ENCODE data around the gene PDPN. TPM values are rescaled to one million over a fixed set of nuclear protein-coding genes. Genes with fewer than 3 reads are reported as not detected.

Gene PDPN
- total and polyA plus RNA-seq, 2 of the 4 experiments (the other 2 are of a cell fraction) = 0.31 TPM; not detected in 1

DNA sequence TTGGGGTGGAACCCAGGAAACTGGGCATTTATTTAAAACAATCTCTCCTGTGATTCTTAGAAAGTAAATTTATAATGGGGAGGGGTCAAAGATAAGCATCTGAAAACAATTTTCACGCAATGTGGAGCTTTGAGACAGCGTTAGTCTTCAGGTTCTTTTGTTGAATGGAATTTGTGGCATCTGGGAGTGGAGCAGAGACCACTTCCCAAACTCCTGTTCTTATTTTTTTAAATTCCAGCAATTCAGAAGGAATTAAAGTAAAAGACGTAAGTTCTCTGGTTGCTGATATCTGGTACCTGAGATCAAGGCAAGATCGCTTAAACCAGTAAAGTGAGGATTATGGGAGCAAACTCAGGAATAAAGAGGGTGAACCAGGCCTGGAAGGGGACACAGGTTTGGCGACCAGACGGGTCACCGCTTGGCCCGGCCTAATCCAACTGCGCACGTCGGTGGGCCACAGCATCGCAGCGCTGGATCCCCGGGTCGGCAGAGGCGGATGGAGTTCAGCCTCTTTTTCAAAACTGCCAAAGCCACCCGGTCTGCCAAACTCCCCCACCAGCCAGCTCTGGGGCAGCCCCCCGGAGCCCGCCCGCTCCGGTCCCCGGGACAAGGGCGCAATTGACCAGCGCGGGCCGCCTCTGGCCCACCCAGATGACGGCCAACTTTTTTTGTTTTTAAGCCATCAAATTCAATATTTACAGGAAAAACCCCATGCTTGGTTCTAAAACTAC, 754 bp upstream of the PDPN start:
- in situ Hi-C loops (cut with MboI; ENCODE audit: low sequenced_read_pairs) (no loop called here), intact Hi-C loops (cut with micrococcal nuclease) (no loop called here), dilution Hi-C loops (cut with HindIII; ENCODE audit: low sequenced_read_pairs, unreplicated experiment) (no loop called here)
- no peak for ATAC-seq (ENCODE audit: low read depth)
- Histone ChIP-seq H3K56ac (ENCODE audit: extremely low read depth, insufficient read depth, low read length) (no peak overlapping the region), H3K79me1 (ENCODE audit: low read depth in 1 of 2, low read length in 2 of 2) (no peaks in the 10 kb centered on the region), H4K91ac (ENCODE audit: insufficient read depth, low read depth, low read length) (no peak overlapping the region), H3K36me3 (ENCODE audit: control insufficient read depth, insufficient read depth, low read length) (no peaks in the 10 kb centered on the region), H3K9me1 (ENCODE audit: insufficient read depth, low read length) (no peaks in the 10 kb centered on the region), H3K9me3 (ENCODE audit: control insufficient read depth, insufficient read depth, low read length) (peaks cover 29% of the 10 kb centered on the region), H2BK120ac (ENCODE audit: low read depth, low read length) (no peak overlapping the region), H4K20me1 (ENCODE audit: insufficient read depth, low read length) (no peaks in the 10 kb centered on the region), H3K27me3 (ENCODE audit: control insufficient read depth, insufficient read depth, low read length) (no peaks in the 10 kb centered on the region), H3K4me2 (ENCODE audit: low read depth, low read length) (no peak overlapping the region), H4K5ac (ENCODE audit: low read depth, low read length) (no peak overlapping the region), H2BK20ac (ENCODE audit: low read depth, low read length) (no peak overlapping the region), H4K8ac (ENCODE audit: low read depth in 2 of 2, low read length in 2 of 2) (no peak overlapping the region), H3K23ac (ENCODE audit: low read depth, low read length) (no peak overlapping the region), H2BK5ac (ENCODE audit: low read depth, low read length, poor library complexity, severe bottlenecking) (no peak overlapping the region), H2AK9ac (replicated peaks; ENCODE audit: low read depth, low read length, poor library complexity) (no peak overlapping the region), H3K4me3 (ENCODE audit: insufficient read depth, low read depth, low read length) (no peak overlapping the region), H3K4ac (ENCODE audit: low read depth, low read length) (no peak overlapping the region), H2AFZ (replicated peaks; ENCODE audit: low read length, poor library complexity) (no peak overlapping the region), H3K14ac (replicated peaks; ENCODE audit: low read depth, low read length) (no peak overlapping the region), H3K18ac (ENCODE audit: low read depth, low read length) (no peak overlapping the region), H2BK15ac (ENCODE audit: low read depth, low read length) (no peak overlapping the region), H3K27ac (ENCODE audit: insufficient read depth, low read length) (no peak overlapping the region), H3K4me1 (ENCODE audit: control insufficient read depth, insufficient read depth, low read length) (no peaks in the 10 kb centered on the region), H3K9ac (ENCODE audit: low read depth, low read length) (no peak overlapping the region), H2AK5ac (ENCODE audit: low read depth, low read length) (no peak overlapping the region)
- POLR2A ChIA-PET (ENCODE audit: unreplicated experiment) = no interaction called here
- DNase-seq = no peak
- TF ChIP-seq, protein P1, sequence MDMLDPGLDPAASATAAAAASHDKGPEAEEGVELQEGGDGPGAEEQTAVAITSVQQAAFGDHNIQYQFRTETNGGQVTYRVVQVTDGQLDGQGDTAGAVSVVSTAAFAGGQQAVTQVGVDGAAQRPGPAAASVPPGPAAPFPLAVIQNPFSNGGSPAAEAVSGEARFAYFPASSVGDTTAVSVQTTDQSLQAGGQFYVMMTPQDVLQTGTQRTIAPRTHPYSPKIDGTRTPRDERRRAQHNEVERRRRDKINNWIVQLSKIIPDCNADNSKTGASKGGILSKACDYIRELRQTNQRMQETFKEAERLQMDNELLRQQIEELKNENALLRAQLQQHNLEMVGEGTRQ (IDR thresholded peaks at IDR 0.05; ENCODE audit: low read depth, low read length) = no peak
- TF ChIP-seq FOS (IDR thresholded peaks at IDR 0.05; ENCODE audit: low read depth, low read length) = no peak
- TF ChIP-seq MXI1 (IDR thresholded peaks at IDR 0.05; ENCODE audit: borderline replicate concordance, low read depth, low read length) = no peak
- TF ChIP-seq POLR2A (IDR thresholded peaks at IDR 0.05; ENCODE audit: low read depth, low read length) = no peak
- TF ChIP-seq, protein P2, sequence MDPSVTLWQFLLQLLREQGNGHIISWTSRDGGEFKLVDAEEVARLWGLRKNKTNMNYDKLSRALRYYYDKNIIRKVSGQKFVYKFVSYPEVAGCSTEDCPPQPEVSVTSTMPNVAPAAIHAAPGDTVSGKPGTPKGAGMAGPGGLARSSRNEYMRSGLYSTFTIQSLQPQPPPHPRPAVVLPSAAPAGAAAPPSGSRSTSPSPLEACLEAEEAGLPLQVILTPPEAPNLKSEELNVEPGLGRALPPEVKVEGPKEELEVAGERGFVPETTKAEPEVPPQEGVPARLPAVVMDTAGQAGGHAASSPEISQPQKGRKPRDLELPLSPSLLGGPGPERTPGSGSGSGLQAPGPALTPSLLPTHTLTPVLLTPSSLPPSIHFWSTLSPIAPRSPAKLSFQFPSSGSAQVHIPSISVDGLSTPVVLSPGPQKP (IDR thresholded peaks at IDR 0.05; ENCODE audit: borderline replicate concordance, low read depth, low read length) = no peak
- no peak for TF ChIP-seq RFX5 (IDR thresholded peaks at IDR 0.05; ENCODE audit: low read depth, low read length)
- TF ChIP-seq CEBPB (IDR thresholded peaks at IDR 0.05; ENCODE audit: low read depth, low read length) = no peak
- TF ChIP-seq RCOR1 (IDR thresholded peaks at IDR 0.05; ENCODE audit: insufficient replicate concordance, low read length) = no peak
- no peak for TF ChIP-seq MAFK (IDR thresholded peaks at IDR 0.05; ENCODE audit: low read depth, low read length)
- no peak for TF ChIP-seq NFE2L2 (IDR thresholded peaks at IDR 0.05; ENCODE audit: low read depth, low read length)
- TF ChIP-seq MAZ (IDR thresholded peaks at IDR 0.05; ENCODE audit: borderline replicate concordance, low read depth, low read length) = no peak
- no peak for TF ChIP-seq SMC3 (IDR thresholded peaks at IDR 0.05; ENCODE audit: low read depth, low read length)
- TF ChIP-seq, protein P3, sequence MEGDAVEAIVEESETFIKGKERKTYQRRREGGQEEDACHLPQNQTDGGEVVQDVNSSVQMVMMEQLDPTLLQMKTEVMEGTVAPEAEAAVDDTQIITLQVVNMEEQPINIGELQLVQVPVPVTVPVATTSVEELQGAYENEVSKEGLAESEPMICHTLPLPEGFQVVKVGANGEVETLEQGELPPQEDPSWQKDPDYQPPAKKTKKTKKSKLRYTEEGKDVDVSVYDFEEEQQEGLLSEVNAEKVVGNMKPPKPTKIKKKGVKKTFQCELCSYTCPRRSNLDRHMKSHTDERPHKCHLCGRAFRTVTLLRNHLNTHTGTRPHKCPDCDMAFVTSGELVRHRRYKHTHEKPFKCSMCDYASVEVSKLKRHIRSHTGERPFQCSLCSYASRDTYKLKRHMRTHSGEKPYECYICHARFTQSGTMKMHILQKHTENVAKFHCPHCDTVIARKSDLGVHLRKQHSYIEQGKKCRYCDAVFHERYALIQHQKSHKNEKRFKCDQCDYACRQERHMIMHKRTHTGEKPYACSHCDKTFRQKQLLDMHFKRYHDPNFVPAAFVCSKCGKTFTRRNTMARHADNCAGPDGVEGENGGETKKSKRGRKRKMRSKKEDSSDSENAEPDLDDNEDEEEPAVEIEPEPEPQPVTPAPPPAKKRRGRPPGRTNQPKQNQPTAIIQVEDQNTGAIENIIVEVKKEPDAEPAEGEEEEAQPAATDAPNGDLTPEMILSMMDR (conservative IDR thresholded peaks at IDR 0.05; ENCODE audit: low read depth, low read length) = no peak
- no peak for TF ChIP-seq CHD1 (IDR thresholded peaks at IDR 0.05; ENCODE audit: low read depth, low read length)
- no peak for TF ChIP-seq RAD21 (IDR thresholded peaks at IDR 0.05; ENCODE audit: low read length)
- TF ChIP-seq BHLHE40 (IDR thresholded peaks at IDR 0.05; ENCODE audit: low read depth, low read length) = no peak
- CTCF ChIA-PET = no interaction called here
- 41% methylated on average over 6 of the region's 27 CpGs; no CpG with 5 or more reads in 1 of the 2 experiments for WGBS, 2 experiments (ENCODE audit: extremely low coverage in 2 of 2, insufficient read length in 1 of 2)
- no TSS peak for BruUV-seq (replicated peaks)

Data from IMR-90 (cell line).